HG03520 (cell line): ENCODE measurements around the gene CRIP1.

ENCODE experiments used
- ATAC-seq: cut with Tn5 transposase; IDR thresholded peaks from one replicate; pipeline ENCODE4 v1.9.1; 2021; ENCODE audit warnings: mild to moderate bottlenecking, moderate library complexity; ENCODE audit not compliant: unreplicated experiment

Gene CRIP1

DNA sequence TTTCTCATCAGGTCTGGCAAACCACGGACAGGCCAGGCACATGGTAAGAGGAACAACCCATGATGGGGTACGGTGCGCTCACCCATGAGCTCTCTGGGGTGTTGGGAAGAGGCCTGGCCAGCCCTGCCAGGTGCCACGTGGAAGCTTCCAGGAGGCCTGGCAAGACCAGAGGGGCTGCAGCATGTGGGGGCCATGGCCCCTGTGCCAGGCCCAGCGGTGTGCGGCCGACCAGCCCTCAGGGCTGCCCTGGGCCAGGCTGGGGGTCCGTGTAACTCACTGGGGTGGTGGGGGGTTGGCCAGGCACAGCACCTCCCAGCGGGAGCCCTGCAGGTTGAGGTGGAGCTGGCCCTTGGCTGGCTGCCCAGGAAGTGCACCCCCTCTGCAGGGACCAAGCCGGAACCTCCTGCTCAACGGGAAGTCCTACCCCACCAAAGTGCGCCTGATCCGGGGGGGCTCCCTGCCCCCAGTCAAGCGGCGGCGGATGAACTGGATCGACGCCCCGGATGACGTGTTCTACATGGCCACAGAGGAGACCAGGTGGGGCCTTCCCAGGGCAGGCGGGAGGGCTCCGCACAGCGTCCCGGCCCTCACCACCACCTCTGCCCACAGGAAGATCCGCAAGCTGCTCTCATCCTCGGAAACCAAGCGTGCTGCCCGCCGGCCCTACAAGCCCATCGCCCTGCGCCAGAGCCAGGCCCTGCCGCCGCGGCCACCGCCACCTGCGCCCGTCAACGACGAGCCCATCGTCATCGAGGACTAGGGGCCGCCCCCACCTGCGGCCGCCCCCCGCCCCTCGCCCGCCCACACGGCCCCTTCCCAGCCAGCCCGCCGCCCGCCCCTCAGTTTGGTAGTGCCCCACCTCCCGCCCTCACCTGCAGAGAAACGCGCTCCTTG, 17.0 kb upstream of the CRIP1 start:
- no peak for ATAC-seq

DNA sequence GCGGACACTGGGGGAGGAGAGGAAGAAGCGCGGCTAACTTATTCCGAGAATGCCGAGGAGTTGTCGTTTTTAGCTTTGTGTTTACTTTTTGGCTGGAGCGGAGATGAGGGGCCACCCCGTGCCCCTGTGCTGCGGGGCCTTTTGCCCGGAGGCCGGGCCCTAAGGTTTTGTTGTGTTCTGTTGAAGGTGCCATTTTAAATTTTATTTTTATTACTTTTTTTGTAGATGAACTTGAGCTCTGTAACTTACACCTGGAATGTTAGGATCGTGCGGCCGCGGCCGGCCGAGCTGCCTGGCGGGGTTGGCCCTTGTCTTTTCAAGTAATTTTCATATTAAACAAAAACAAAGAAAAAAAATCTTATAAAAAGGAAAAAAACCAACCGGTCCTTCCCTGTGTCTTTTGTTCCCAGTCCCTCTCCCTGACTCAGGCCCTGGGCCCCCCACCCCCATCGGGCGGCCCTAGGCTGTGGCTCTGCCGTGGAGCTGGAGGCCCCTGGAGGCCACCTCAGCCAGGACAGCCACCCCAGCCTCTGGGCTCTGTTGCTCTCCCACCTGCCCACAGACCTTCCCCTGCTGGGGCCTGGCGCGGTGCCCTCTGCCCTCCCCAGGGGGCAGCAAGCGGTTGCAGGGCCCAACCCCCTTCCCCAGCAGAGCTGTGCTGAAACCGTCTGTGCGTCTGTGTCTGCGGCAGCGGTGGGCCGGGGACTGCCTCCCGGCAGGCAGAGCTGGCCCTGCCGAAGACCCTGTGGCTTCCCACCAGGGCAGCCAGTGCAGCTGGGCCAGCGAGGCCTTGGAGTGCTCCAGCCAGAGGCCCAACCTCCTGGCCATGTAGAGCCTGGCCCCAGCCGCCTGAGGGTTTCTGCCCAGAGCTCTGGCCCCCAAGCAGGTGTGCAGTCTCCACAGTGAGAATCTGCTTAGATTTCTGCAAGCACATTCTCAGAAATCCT, 16.1 kb upstream of the CRIP1 start:
- ATAC-seq, result no peak

DNA sequence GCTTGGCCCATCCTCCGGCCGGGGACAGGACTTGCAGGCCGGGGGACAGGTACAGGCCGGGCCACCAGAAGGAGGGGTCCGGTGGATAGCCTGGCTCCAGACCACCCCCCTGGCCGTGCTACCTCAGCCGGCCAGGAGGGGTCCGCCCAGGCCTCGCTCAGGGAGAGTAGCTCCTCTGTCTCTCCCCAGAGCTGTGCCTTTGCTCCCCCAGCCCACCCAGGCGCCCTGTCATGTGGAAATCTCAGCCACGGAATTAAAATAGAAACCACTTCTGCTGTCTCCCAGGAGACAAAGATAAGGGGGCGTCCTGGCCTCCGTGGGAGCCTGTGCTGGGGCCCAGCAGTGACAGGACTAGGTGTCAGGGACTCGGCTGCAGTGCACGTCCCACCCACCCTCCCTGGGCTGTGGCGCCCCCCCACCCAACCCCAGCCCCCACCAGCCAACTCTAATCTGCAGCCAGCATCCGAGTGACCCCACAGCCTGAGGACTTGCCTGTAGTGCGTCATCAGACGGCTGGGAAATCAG, 15.3 kb upstream of the CRIP1 start:
- ATAC-seq, result no peak

DNA sequence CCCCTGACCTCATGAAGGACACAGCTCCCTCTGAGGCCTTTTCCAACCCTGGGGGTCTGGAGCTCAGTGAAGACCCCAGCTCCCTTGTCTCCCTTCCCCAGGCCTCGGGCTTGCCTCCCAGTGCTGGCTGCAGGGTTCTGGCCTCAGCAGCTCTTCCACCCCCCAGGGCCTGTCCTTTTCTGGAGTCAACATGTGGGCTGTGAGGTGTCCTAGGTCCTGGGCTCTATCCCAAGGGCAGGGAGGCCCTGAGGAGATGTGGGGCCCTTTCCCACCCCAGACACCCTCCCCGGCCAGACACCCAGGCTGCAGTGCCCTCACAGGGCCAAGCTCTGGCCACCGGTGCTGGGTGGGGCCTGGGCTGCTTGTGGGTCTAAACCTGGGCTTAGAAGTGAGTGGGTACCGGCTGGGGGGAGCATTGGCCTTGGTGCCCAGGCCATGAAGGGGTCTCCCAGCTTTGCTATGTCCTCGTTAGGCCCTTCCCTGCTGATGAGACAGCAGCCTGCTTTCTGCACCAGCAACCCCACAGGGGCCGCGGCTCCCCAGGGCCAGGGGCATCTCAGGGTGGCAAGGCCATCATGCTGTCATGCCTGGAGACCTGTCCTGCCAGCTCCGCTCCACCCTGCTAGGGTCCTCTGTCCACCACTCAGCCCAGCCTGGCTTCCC, 14.7 kb upstream of the CRIP1 start:
- no peak for ATAC-seq

DNA sequence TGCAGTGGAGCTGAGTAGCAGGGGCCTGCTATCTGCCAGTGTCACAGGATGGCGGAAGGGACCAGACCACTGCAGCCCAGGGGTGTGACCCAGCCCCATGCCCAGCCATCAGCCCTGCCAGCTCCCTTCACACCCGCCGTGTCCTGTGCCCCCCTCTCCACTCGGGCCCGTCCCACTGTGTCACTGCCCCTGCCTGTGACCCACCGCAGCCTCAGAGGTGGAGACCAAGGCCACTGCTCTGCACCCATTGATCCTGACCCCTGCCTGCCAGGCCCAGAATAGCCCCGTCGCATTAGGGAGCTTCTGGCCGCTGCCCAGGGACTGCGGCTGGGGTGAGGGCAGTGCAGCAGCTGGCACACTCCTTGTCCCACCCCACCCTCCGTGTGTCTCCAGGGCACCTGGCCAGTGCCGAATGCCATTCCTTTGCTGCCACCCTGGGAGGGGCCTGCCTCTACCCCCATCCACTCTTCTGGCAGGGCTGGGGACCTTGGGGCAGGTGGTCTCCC, 14.1 kb upstream of the CRIP1 start:
- no peak for ATAC-seq

DNA sequence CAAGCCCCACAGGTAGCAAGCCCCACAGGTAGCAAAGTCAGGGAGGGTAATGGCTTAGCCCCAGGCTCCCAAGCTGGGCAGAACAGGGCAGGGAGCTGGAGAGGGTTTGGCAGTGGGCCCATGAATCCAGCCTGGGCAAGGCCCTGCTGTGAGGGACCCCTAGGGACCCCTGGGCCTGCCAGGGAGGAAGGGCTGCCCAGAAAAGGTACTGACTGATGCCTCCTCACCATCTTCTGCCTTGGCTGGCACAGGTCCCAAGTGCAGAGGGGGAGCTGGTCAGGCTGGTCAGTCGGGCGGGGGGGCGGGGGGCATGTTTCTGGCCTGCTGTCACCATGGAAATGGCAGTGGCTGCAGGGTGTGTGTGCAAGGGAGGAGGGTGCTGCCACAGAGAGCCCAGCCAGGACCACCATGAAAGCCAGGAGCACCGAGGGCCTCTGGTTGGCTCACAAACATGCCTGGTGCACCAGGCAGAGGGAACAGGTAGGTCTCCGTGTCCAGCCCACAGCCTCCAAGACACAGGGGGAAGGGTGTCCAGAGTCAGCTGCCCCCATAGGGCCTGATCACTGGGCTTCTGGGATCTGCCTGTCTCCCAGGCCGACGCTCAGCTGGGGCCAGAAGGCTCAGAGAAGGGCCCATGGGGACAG, 13.5 kb upstream of the CRIP1 start:
- ATAC-seq, result no peak

- ATAC-seq, result no peak
These were observed 12.8 kb upstream of the CRIP1 start for GRCh38 chr14:105473677-105474482.

DNA sequence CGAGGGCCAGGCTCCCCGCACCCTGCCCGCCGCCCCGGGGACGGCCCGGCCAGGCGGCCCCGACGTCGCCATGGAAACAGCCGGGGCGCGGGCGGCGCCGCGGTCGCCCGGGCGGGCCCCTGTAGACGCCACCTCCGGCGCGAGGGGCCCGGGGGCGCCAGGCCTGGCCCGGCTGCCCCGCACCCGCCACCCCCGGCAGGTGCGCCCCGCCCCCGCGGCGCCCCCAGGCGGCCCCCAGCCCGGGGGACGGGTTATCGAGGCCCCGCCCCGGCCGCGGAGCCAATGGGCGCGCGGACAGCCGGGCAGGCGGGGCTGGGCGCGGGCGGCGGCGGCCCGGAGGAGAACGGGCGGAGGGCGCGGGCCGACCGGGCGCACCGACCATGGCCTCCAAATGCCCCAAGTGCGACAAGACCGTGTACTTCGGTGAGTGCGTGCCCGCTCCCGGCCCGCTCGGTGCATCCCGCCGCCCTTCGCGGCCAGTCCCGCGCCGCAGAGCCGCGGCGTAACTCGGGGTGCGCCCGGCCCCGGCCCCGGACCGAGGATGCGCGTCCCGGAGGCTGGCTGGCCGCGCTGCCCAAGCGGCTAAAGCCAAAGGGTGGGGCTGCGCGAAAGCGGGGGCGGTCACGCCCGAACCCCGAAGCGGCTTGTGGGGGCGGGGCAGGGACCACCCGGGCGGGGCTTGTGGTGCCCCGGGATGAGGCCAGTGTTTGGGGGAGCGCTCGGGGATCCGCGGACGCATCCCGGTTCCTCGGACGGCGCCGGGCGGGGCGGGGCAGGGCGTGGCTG, 12.0 kb upstream of the CRIP1 start, which contains the start of gene CRIP2:
Gene CRIP2 (plus strand): TSS at position 339 of the 786 bp plus-strand sequence. CDS start 42 bp downstream, at position 381.
- no peak for ATAC-seq

DNA sequence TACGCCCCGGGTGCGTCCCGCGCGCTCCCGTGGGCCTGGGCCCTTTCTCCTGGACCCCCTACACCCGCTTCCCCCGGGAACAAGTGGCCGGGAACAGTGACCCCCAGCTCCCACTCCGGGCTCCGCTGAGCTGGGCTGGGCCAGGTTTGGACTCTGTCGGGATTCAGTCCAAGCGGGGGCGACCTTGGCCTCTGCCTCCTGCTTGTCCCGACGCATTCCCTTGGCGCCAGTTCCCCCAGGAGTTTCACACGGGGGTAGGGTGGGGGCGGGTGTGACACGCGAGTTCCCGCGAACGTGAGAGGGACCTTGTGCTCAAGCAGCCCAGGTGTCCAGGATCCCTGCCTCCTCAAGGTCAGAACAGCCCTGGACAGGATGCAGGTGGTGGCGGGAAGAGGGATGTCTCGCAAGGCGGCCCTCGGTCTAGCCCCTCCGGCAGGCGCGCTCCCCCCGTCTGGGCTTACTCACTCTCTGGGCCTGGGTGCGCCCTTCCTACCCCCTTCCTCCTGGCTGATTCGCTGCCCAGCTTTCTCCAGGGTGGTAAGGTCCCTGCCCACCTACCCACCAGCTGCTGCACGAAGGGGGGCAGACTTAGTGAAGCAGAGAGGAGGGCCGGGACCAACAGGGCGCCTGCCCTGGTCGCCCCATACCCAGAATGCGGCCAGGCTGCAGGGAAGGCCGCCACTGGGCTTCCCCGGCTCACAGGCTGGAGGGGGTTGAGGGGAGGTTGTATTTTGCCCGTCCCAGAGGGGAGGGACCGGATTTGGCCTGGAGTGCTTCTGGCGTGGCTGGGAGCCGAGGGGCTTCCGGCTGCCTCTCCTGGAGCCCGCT, 11.2 kb upstream of the CRIP1 start:
- ATAC-seq, result no peak

DNA sequence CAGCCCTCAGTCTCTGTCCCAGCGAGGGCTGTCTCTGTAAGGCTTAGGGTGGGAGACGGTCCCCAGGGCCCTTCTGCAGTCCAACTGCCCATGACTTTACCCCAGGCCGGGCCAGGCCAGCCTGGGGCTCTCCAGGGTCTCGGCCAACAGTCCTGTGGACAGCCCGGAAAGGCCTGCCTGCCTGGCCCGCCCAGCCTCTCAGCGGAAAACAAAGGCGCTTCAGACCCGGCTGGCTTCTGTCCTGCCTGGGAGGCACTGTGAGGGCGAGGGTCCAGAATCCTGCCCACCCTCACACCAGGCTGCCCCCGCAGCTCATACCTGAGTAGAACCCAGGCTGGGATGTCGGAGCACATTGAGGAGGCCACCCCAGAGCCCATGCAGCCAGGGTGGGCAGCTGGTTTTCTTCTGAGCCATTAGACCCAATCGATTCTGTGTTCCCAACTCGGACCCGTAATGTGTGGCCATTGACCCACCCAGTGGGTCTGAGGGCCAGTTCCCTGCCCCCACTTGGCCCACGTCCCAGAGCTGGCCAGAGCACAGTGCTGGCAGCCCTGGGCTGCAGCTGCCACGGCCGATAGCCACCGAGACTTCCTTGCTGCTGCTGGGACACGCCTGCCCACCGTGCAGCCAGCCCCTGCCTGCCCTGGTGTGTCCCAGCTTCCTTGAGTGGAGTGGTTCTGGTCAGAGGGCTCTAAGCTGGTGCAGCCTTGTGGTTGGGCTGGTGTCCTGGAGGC, 10.4 kb upstream of the CRIP1 start:
- no peak for ATAC-seq

DNA sequence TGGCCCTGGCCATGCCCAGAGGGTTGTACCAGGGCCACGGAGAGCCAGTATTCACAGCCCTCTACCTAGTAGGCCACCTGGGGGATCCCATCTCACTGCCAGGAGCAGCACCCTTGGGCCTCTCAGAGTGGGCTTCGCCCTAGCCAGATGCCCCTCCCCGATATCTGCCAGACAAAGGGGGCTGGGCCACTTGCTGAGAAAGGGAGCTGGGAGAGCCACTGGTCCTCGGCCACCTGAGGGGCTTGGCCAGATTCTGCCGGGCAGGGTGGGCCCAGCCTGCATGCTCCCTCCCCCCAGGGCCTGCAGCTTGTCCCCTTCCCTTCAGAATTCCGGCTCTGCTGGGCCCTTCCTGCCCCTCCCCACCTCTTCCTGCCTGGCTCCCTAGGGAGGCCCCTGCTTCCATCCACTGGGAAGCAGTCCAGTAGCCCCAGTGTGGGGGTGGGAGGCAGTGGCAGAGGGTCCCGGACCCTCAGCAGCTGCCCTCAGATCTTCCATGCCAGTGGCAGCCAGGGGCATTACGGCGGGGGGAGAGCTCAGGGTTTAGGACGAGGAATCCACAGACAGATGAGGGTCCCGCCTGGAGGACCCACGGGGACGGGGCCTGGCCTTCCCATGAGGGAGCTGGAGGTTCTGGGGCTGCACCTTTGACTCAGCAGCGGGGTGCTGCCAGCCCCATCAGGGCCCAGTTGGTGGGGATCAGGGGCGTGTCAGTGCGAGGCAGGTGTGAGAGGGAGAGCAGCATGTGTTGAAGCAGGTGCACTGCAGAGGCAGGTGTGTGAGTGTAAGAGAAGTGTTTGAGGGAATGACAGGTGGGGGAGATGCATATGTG, 9.6 kb upstream of the CRIP1 start:
- ATAC-seq, result no peak

- no peak for ATAC-seq
These were observed 8.9 kb upstream of the CRIP1 start for GRCh38 chr14:105477660-105478397.

DNA sequence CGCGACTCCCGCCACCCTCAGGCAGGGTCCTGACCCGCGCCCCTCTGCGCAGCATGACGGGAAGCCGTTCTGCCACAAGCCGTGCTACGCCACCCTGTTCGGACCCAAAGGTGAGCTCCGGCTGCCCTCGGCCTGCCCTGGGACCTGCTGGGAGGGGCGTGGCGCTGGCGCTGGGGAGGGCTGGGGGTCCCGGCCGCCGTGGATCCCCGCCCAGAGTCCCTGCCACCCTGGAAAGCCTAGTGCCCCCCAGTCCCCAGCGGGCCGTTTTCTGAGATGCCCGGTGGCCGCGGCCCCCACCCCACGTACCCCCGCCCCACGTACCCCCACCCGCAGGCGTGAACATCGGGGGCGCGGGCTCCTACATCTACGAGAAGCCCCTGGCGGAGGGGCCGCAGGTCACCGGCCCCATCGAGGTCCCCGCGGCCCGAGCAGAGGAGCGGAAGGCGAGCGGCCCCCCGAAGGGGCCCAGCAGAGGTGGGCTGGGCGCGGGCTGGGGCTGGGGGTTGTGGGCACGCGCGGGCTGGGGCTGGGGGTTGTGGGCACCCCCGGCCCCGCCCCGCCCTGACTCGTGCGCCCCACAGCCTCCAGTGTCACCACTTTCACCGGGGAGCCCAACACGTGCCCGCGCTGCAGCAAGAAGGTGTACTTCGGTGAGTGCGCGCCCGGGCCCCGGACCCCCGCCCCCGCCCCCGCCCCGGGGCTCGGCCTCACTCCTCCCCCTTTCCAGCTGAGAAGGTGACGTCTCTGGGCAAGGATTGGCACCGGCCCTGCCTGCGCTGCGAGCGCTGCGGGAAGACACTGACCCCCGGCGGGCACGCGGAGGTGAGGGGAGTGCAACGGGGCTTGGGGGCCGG, 8.1 kb upstream of the CRIP1 start:
- no peak for ATAC-seq

GRCh38 chr14:105479431-105480158, 7.1 kb upstream of the CRIP1 start:
- no peak for ATAC-seq
